RWPE2 (cell line): Measurements from ENCODE around the gene CACNA1A.

Source experiments
- ATAC-seq: fragments of 200-7000 bp; cut with Tn5 transposase; 3 replicates; pipeline ENCODE4 v1.9.1; 2021; ENCODE audit warnings: low read depth
- DNase-seq: peaks from one replicate; pipeline ENCODE4 v3.0.0-alpha.2; 2020; ENCODE audit warnings: low spot score
- H3K27ac ChIP-seq: fragments of 450-650 bp; 2 replicates; pipeline ENCODE4 v1.5.1; 2017; ENCODE audit warnings: mild to moderate bottlenecking; ENCODE audit not compliant: poor library complexity, severe bottlenecking
- H3K27me3 ChIP-seq: fragments of 250-450 bp; sonication (Bioruptor Pico); 2 replicates; pipeline ENCODE4 v1.5.1; 2021; ENCODE audit warnings: mild to moderate bottlenecking, moderate library complexity; ENCODE audit not compliant: insufficient read depth, poor library complexity, severe bottlenecking
- H3K36me3 ChIP-seq: fragments of 250-450 bp; sonication (Bioruptor Pico); 2 replicates; pipeline ENCODE4 v1.5.1; 2020; ENCODE audit warnings: low read depth, mild to moderate bottlenecking, moderate library complexity
- H3K4me1 ChIP-seq: fragments of 250-450 bp; sonication (Bioruptor Pico); 2 replicates; pipeline ENCODE4 v1.5.1; 2021; ENCODE audit warnings: mild to moderate bottlenecking, moderate library complexity; ENCODE audit not compliant: insufficient read depth, poor library complexity, severe bottlenecking
- H3K4me3 ChIP-seq: fragments of 250-450 bp; sonication (Bioruptor Pico); 2 replicates; pipeline ENCODE4 v1.5.1; 2021; ENCODE audit warnings: mild to moderate bottlenecking, moderate library complexity; ENCODE audit not compliant: severe bottlenecking
- H3K9me3 ChIP-seq: fragments of 250-450 bp; sonication (Bioruptor Pico); 2 replicates; pipeline ENCODE4 v1.5.1; 2021; ENCODE audit warnings: mild to moderate bottlenecking, moderate library complexity; ENCODE audit not compliant: severe bottlenecking
- CTCF ChIP-seq: fragments of 450-650 bp; IDR thresholded peaks from one replicate; pipeline ENCODE4 v1.5.1; 2017; ENCODE audit warnings: mild to moderate bottlenecking, moderate library complexity; ENCODE audit not compliant: poor library complexity, severe bottlenecking

Gene CACNA1A

DNA sequence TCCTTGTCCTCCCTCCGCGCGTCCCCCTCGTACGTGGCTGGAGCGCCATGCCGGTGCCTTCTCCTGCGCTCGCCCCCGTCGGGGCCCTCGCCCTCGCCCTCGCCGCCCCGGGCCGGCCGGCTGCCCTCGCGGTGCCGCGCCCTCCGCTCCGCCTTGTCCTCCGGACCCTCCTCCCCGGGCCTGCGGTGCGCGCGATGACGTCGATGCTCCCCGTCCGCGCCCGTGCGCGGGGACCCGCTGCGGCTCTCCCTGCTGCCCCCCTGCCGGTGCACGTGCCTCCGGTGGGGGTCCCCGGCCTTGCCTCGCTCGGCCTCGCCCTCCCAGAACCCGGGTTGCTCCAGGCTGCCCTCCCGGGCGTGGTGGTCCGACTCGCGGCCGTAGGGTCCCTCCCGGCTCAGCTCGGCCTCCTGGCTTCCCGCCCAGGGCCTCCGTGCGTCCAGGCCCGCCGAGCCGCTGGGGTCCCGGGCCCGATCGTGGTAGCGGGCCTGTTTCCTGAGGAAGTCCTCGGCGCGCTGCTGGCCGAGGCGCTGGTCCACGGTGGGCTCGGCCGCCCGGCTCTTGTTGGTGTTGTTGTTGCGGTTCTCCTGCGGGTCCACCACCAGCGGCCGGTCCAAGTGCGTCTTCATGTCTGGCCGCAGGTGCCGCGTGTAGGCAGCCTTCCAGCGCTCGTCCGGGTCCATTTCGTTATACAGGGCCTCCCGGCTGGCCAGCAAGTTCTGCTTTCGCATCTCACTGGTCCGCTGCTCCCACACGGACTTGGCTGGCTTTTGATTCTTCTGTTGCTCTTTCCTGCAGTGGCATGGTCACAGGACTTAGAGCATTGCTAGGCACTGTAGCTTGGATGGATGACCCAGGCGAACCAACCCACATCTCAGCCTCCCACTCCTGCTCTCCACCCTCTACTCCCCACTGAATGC lies 207.5 kb downstream of the CACNA1A start:
- DNase-seq (no peak), ATAC-seq (no peak)
- Histone ChIP-seq H3K4me1 (no peaks in the 10 kb centered on the region), H3K4me3 (no peak overlapping the region), H3K36me3 (no peaks in the 10 kb centered on the region), H3K27ac (no peak overlapping the region), H3K27me3 (peaks cover 26% of the 10 kb centered on the region), H3K9me3 (no peaks in the 10 kb centered on the region)
- no peak for TF ChIP-seq CTCF

- DNase-seq = no peak
- ATAC-seq = no peak
Observed at GRCh38 chr19:13297023-13297422, 209.3 kb downstream of the CACNA1A start.

DNA sequence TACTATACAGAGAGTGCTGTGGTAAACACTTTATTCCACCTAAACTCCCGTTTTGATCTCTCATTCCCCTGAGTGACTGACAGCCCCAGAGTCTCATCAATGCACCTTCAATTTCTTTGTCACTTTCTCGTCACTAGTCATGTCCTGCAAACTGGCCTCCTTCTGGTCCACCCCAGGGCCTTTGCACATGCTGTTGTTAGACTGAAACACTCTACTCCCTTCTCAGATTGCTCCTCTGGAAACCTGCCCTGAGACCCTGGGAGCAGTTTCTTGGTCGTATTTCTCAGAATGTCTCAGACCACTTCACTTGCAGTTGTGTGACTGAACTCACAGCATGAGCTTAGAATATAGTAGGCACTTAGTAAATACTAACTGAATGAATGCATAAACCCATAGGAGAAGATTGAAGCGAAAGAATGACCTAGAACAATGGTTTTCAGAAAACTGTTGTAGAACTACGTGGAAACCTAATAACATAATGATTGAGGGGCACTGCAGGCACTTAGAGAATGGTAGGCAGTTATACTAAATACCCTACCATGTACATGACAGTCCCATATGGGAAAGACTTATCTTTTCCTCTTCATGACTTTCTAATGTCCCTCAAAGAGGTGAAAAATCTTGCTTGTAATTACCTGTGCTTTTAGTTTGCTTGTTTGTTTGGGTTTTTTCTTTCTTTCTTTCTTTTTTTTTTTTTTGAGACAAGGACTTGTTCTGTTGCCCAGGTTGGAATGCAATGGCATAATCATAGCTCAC lies 211.3 kb downstream of the CACNA1A start:
- no peak for TF ChIP-seq CTCF
- no peaks in the 10 kb centered on the region for H3K36me3 ChIP-seq
- DNase-seq = no peak
- H3K27ac ChIP-seq = no peak overlapping the region
- ATAC-seq = no peak
- H3K9me3 ChIP-seq = no peaks in the 10 kb centered on the region
- peaks cover 18% of the 10 kb centered on the region for H3K27me3 ChIP-seq
- H3K4me3 ChIP-seq = no peak overlapping the region
- no peaks in the 10 kb centered on the region for H3K4me1 ChIP-seq

More at GRCh38 chr19:13297023-13297422, 209.3 kb downstream of the CACNA1A start:
- Histone ChIP-seq H3K36me3 (no peaks in the 10 kb centered on the region), H3K4me1 (no peaks in the 10 kb centered on the region), H3K27me3 (peaks cover 23% of the 10 kb centered on the region), H3K4me3 (no peak overlapping the region), H3K27ac (no peak overlapping the region), H3K9me3 (no peaks in the 10 kb centered on the region)
- TF ChIP-seq CTCF = no peak

DNA sequence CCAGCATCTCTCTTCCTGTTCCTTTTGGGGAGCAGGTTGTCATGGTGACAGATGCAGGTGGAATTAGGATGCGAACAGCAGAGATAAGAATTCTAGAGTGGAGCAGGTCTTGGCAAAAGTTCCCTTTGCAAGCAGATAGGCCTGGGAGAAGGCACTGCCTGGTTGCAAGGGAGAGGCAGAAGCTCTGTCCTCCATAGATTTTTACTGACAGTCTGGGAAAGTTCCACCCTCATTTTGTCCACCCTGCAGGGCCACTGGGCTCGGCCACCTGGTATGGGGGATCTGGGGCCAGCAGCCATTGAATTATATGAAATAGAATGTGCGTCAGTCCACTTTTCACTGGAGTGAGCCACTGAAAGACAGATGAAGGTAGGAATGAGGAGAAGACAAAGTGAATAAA lies 214.4 kb downstream of the CACNA1A start:
- no peak for TF ChIP-seq CTCF
- Histone ChIP-seq H3K4me1 (no peaks in the 10 kb centered on the region), H3K4me3 (no peak overlapping the region), H3K9me3 (no peaks in the 10 kb centered on the region), H3K27me3 (peaks cover 4% of the 10 kb centered on the region), H3K36me3 (no peaks in the 10 kb centered on the region), H3K27ac (no peak overlapping the region)
- DNase-seq (no peak), ATAC-seq (no peak)
